HUDEP-2 (cell line): ENCODE results near the gene PAQR4.

Experiments
- DNase-seq, 76 experiments: peaks; one replicate each; lab custom pipeline; 2025; ENCODE audit not compliant: unreplicated experiment in 76 of 76; lab: John Stamatoyannopoulos, UW

PAQR4 gene

GRCh38 chr16:2963723-2964474 lies 5.2 kb upstream of the PAQR4 start, which contains the start of gene KREMEN2:
Gene KREMEN2 (plus strand): TSS chr16:2964275. CDS start chr16:2964521, 246 bp downstream.
- peak in 7 of 76 experiments; percentile 4 to 66 (median 22) for DNase-seq

DNA sequence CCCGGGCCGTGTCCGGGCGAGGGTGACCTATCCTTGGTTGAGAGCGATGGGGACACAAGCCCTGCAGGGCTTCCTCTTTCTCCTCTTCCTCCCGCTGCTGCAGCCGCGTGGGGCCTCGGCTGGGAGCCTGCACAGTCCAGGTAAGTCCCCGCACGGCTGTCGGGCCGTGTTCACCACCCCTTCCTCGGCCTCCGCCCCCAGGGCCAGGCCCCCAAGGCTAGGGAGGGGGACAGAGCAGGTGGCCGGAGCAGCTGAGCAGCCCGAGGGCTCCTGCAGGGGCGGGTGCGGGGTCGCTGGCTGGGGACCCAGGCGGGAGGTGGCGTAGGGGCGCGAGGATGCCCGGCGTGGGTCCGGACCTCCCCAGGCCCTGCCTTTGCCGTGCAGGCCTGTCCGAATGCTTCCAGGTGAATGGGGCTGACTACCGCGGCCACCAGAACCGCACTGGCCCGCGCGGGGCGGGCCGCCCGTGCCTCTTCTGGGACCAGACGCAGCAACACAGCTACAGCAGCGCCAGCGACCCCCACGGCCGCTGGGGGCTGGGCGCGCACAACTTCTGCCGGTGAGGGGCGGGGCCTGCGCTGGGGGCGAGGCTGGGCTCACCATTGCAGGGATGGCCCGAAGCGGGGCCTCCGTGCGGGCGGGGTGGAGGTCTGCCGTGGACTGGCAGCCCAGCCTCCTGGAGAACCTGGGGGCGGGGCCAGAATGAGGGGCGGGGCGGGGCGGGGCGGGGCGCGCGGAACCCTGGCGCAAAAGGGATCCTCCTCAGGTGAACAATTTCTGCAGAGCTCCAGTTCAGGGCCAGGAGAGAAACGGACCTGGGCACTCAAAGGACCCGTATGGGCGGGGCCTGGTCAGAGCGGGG lies 4.4 kb upstream of the PAQR4 start:
- DNase-seq: peak in 47 of 76 experiments; percentile 2 to 79 (median 44)

DNA sequence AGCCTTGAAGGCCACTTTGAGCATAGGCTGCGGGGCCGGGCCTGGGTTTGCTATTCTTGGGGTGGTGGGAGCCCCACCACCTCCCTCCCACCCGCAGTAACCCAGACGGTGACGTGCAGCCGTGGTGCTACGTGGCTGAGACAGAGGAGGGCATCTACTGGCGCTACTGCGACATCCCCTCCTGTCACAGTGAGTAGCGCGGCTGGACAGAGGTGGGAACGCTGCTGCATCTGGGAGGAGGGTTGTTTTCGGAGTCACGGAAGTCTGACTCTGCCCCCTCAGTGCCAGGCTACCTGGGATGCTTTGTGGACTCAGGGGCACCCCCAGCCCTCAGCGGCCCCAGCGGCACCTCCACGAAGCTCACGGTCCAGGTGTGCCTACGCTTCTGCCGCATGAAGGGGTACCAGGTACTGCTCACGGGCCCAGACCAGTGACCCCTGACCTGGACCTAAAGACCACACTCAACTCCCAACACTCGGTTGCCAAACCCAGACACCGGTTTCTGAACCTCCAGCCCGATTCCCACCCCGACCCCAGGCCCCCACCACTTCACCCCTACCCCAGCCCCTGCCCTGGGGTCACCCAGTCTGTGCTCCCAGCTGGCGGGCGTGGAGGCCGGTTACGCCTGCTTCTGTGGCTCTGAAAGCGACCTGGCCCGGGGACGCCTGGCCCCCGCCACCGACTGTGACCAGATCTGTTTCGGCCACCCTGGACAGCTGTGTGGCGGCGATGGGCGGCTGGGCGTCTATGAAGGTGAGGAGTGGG lies 2.9 kb upstream of the PAQR4 start:
- DNase-seq: no peak

DNA sequence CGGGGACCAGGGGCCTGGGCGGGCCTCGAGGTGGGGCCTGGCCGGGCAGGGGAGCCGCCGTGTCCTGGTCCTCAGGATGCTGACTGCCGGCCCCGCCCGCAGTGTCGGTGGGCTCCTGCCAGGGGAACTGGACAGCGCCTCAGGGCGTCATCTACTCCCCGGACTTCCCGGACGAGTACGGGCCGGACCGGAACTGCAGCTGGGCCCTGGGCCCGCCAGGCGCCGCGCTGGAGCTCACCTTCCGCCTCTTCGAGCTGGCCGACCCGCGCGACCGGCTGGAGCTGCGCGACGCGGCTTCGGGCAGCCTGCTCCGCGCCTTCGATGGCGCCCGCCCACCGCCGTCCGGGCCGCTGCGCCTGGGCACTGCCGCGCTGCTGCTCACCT lies 2.3 kb upstream of the PAQR4 start:
- no peak for DNase-seq

DNA sequence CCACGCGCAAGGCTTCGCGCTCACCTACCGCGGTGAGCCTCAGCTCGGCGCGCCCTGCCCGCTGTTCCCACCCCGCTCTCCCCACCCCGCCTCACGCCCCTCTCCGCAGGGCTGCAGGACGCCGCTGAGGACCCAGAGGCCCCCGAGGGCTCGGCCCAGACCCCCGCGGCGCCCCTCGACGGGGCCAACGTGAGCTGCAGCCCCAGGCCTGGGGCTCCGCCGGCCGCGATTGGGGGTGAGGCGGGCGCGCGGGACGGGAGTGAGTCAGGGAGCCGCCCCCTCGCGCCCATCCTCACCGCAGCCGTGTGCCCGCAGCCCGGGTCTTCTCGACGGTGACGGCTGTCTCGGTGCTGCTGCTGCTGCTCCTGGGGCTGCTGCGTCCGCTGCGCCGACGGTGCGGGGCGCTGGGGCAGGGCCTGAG lies 1.9 kb upstream of the PAQR4 start:
- no peak for DNase-seq

GRCh38 chr16:2967721-2968161 lies 1.4 kb upstream of the PAQR4 start:
- DNase-seq: no peak

DNA sequence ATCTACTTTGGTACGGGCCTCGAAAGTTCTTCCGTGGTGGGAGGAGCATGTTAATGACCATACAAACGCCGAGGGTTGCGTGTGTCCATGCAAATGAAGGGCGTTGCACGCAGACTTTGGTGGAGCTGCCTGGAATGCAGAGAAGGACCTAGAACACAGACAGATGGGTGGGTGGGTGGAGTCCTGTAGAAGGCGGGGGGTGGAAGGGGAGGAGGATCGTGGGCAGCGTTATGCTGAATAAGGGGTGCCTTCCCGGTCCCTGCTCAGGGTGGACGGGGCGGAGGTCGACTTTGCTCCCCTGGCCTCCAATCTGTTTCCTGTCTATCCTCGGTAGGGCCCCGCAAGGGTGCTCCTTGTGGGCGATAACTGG lies 795 bp upstream of the PAQR4 start:
- no peak for DNase-seq

- DNase-seq: peak in 66 of 76 experiments; percentile 8 to 82 (median 63)
Observed at GRCh38 chr16:2969545-2970521, 685 bp downstream of the PAQR4 start.

DNA sequence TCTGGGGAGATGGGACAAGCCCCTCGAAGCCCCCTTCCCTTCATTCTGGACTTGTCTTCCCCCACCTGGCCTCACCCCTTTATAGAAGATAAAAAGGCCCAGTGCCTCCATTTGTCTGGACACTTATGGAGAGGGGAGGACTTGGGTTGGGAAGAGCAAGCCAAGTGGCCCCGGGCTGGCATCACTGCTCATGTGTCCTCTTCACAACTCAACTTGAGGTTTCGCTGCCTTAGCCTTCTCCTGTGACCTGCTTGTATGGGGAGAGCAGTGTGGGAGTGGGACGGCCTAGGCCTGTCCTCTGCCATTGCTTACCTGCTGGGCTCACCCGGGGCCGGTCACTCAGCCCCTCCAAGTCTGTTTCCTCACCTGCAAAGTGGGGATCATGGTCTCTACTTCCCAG lies 1.4 kb downstream of the PAQR4 start:
- peak in 1 of 76 experiments; percentile 10 for DNase-seq

GRCh38 chr16:2971134-2971984 lies 2.2 kb downstream of the PAQR4 start:
- no peak for DNase-seq

GRCh38 chr16:2971985-2972784 lies 3.0 kb downstream of the PAQR4 start:
- no peak for DNase-seq

GRCh38 chr16:2973093-2973492 lies 3.9 kb downstream of the PAQR4 start:
- no peak for DNase-seq

- DNase-seq: no peak
Observed at GRCh38 chr16:2973605-2974318, 4.6 kb downstream of the PAQR4 start.

DNA sequence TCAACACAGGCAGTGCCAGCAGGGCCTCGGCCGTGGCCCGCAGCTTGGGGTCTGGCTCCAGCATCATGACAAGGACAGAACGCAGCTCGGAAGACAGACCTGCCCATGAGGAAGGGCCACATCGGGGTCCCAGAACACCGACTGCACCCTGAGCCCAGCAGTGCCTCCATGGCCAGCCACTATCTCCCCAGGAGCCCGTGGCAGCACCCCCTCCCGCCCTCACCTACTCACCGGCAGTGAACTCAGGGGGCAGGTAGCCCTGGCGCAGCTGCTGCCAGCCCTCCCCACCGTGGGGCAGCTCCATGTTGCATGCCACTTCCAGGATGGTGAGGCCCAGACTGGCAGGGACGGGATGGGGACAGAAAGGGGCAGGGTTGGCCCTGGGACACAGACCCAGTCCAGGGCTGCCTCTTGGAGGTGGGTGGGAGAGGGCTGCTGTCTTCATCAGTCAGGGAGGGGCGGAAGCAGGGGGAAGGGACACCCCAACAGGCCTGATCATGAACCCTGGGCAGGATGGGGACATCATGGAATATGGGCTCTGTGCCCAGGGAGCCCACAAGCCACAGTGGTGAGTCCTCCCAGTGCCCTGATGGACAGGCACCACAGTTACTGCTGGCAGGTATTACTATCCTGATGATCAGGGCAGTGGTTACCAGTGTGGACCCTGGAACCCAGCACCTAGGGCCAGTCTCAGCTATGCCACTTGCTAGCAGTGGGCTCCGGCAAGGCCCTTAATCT lies 5.3 kb downstream of the PAQR4 start:
- DNase-seq: no peak

DNA sequence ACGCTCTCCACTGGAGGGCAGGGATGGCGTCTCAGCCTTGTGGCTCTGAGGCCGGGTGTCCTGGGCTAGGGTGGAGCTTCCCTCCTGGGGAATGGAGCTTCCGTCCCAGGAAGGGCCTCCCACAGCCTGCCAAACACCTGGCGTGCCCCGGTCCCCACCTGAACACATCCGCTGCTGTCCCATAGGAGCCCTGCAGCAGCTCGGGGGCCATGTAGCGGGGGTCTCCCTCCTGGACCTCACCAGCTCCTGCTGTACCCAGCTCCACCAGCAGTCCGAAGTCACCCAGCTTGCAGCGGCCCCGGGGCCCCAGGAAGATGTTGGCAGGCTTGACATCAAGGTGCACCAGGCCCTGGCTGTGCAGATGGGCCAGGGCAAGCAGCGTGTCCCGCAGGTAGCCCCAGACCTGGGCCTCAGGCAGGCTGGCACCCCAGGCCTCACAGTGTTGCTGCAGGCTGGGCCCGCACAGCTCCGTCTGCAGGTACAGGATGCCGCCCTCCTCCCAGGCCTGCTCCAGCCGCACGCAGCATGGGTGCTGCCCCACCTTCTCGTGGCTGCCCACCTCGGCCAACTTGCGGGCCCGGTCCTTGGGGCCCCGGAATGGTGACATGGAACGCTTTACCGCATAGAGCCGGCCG lies 6.1 kb downstream of the PAQR4 start:
- DNase-seq: no peak

- DNase-seq: no peak
Observed at GRCh38 chr16:2976201-2976600, 7.1 kb downstream of the PAQR4 start.
